ENCODE data around the gene EVPLL. TPM values are rescaled to one million over a fixed set of nuclear protein-coding genes. Genes with fewer than 3 reads are reported as not detected.

The EVPLL gene
- total and polyA plus RNA-seq, 7 donors, result 0.28 to 0.60 TPM; not detected in 5

DNA sequence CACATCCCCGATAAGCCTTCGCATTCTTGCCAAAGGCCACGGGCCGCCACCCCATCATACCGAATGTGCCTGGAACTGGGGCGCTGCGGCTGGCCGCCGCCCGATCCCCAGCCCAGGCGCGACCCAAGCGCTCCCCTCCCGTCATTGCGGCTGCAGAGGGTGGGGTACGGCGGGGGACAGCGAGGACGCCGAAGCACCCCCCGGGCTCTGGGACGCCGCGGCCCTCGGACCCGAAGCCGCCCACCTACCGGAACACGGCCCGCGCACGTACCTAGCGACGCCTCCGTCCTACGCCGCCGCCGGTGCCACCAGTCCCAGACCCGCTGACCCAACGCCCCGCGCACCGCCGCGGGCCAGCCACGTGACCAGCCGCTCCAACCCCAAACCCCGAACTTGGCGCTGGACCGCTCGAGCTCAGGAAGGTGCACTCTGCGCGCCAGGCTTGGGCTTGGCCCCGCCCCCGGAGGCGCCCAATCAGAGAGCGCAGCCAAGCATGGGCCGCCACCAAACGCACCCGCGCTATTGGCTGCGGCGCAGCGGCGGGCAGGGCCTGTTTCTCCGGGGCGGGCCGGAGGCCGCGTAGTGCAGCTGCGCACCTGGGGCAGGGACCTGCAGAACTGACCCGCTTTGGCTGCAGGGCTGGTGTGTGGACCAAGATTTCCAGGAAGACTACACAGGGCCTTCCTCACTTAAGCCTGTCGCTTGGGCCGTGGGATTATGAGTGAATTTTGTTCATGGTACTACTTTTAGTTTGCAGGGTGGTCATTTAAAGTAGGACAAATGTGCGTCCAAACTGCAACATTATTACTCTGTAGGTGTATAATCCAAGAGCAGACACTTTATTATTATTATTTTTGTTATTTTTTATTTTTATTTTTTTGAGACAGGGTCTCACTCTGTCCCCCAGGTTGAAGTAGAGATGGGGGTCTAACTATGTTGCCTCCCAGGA lies 14.2 kb upstream of the EVPLL start, which contains the start of gene SHMT1:
SHMT1 (minus strand) TSS at position 450 of the 949 bp plus-strand sequence. CDS start 7,569 bp downstream, outside the sequence.
- 0 to 1% methylated on average over 76 of the region's 76 CpGs for WGBS, 2 donors
- peak within 1 kb of the TSS; percentile 74 to 85 (median 80) for H3K27ac ChIP-seq
- TF ChIP-seq POLR2A (IDR thresholded peaks at IDR 0.05), result peak in 1 of 2 donors; percentile 25
- TF ChIP-seq, protein P1, sequence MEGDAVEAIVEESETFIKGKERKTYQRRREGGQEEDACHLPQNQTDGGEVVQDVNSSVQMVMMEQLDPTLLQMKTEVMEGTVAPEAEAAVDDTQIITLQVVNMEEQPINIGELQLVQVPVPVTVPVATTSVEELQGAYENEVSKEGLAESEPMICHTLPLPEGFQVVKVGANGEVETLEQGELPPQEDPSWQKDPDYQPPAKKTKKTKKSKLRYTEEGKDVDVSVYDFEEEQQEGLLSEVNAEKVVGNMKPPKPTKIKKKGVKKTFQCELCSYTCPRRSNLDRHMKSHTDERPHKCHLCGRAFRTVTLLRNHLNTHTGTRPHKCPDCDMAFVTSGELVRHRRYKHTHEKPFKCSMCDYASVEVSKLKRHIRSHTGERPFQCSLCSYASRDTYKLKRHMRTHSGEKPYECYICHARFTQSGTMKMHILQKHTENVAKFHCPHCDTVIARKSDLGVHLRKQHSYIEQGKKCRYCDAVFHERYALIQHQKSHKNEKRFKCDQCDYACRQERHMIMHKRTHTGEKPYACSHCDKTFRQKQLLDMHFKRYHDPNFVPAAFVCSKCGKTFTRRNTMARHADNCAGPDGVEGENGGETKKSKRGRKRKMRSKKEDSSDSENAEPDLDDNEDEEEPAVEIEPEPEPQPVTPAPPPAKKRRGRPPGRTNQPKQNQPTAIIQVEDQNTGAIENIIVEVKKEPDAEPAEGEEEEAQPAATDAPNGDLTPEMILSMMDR (IDR thresholded peaks at IDR 0.05), result no peak
- peak; percentile 46 to 88 (median 80) for TF ChIP-seq POLR2AphosphoS5 (IDR thresholded peaks at IDR 0.05)
- TF ChIP-seq EP300 (IDR thresholded peaks at IDR 0.05), result no peak
- H3K4me1 ChIP-seq, result peaks cover 0 to 18% (median 9%) of the 10 kb centered on the region in 4 donors
- H3K36me3 ChIP-seq, result peaks cover 0 to 19% (median 0%) of the 10 kb centered on the region in 4 donors
- intact Hi-C loops (cut with DNase I), result no loop called here
- no peaks in the 10 kb centered on the region for H3K9me3 ChIP-seq
- DNase-seq, result peak; percentile 98
- no peaks in the 10 kb centered on the region for H3K27me3 ChIP-seq
- peak within 1 kb of the TSS; percentile 68 to 96 (median 90) for H3K4me3 ChIP-seq

- Histone ChIP-seq H3K36me3 (peaks cover 0 to 11% (median 0%) of the 10 kb centered on the region in 4 donors), H3K4me3 (peak overlapping the region in 1 of 4 donors; percentile 96), H3K27me3 (no peaks in the 10 kb centered on the region), H3K27ac (no peak overlapping the region), H3K9me3 (no peaks in the 10 kb centered on the region), H3K4me1 (peaks cover 0 to 18% (median 9%) of the 10 kb centered on the region in 4 donors)
- intact Hi-C loops (cut with DNase I), result no loop called here
- DNase-seq, result no peak
- WGBS, 2 donors, result 75 to 86% methylated on average over 6 of the region's 6 CpGs
- no peak for TF ChIP-seq POLR2AphosphoS5 (IDR thresholded peaks at IDR 0.05)
- TF ChIP-seq, protein P1 (IDR thresholded peaks at IDR 0.05), result no peak
- TF ChIP-seq POLR2A (IDR thresholded peaks at IDR 0.05), result no peak
- no peak for TF ChIP-seq EP300 (IDR thresholded peaks at IDR 0.05)
Observed at GRCh38 chr17:18364166-18364565, 13.4 kb upstream of the EVPLL start.

DNA sequence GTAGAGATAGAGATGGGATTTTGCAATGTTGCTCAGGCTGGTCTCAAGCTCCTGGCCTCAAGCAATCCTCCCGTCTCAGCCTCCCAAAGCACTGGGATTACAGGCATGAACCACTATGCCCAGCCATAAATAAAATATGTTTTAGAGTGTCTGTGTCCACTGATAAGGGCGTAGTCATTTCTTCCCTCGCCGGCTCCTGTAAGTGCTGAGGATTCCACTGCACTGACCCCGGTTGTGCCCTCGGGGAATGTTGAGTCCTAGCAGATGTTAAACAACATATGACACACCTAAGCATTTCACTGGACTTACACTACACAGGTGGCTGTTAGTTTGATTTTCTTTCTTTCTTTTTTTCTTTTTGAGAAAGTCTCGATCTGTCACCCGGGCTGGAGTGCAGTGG lies 8.6 kb upstream of the EVPLL start:
- no peaks in the 10 kb centered on the region for H3K36me3 ChIP-seq
- DNase-seq, result no peak
- no peaks in the 10 kb centered on the region for H3K9me3 ChIP-seq
- H3K27me3 ChIP-seq, result no peaks in the 10 kb centered on the region
- H3K4me3 ChIP-seq, result no peak overlapping the region
- TF ChIP-seq, protein P1 (IDR thresholded peaks at IDR 0.05), result no peak
- TF ChIP-seq EP300 (IDR thresholded peaks at IDR 0.05), result no peak
- TF ChIP-seq POLR2AphosphoS5 (IDR thresholded peaks at IDR 0.05), result no peak
- no peak for TF ChIP-seq POLR2A (IDR thresholded peaks at IDR 0.05)
- peaks cover 0 to 1% (median under 1%) of the 10 kb centered on the region in 4 donors for H3K4me1 ChIP-seq
- H3K27ac ChIP-seq, result no peak overlapping the region
- intact Hi-C loops (cut with DNase I), result no loop called here
- WGBS, 2 donors, result 75 to 88% methylated on average over 8 of the region's 8 CpGs

GRCh38 chr17:18370761-18371160 lies 6.8 kb upstream of the EVPLL start:
- H3K36me3 ChIP-seq, result no peaks in the 10 kb centered on the region
- peaks cover 0 to 5% (median 3%) of the 10 kb centered on the region in 4 donors for H3K9me3 ChIP-seq
- no peak overlapping the region for H3K27ac ChIP-seq
- TF ChIP-seq, protein P1 (IDR thresholded peaks at IDR 0.05), result no peak
- TF ChIP-seq POLR2A (IDR thresholded peaks at IDR 0.05), result no peak
- no peak for TF ChIP-seq POLR2AphosphoS5 (IDR thresholded peaks at IDR 0.05)
- TF ChIP-seq EP300 (IDR thresholded peaks at IDR 0.05), result no peak
- no peaks in the 10 kb centered on the region for H3K27me3 ChIP-seq
- no peak overlapping the region for H3K4me3 ChIP-seq
- no peaks in the 10 kb centered on the region for H3K4me1 ChIP-seq
- 78 to 83% methylated on average over 5 of the region's 5 CpGs for WGBS, 2 donors
- intact Hi-C loops (cut with DNase I), result no loop called here
- no peak for DNase-seq

Data from sigmoid colon (tissue), 7 donors.